Dendritic cell treated with granulocyte-macrophage colony-stimulating factor and Interleukin-4, amounts not matched to agents 40 ng/mL and 50 ng/mL, for 4 days (primary cell): ENCODE measurements around the gene MEGF11.

Source experiments
- H3K27ac Mint-ChIP-seq: one replicate; pipeline ENCODE4 v1.8.0; 2022; ENCODE audit warnings: mild to moderate bottlenecking, mixed read lengths
- H3K27me3 Mint-ChIP-seq: one replicate; pipeline ENCODE4 v1.8.0; 2022; ENCODE audit warnings: mild to moderate bottlenecking, mixed read lengths
- H3K36me3 Mint-ChIP-seq: one replicate; pipeline ENCODE4 v1.8.0; 2022; ENCODE audit warnings: low read depth, mixed read lengths
- H3K4me1 Mint-ChIP-seq: one replicate; pipeline ENCODE4 v1.8.0; 2022; ENCODE audit warnings: low read depth, mixed read lengths
- H3K4me3 Mint-ChIP-seq: one replicate; pipeline ENCODE4 v1.8.0; 2022; ENCODE audit warnings: mild to moderate bottlenecking, moderate library complexity, mixed read lengths
- H3K9me3 Mint-ChIP-seq: one replicate; pipeline ENCODE4 v1.8.0; 2022; ENCODE audit warnings: mixed read lengths
- intact Hi-C: fragments of 100-400 bp; cut with micrococcal nuclease; formaldehyde crosslinking; loops from one replicate; pipeline ENCODE4 v1.15.0; 2022

MEGF11 gene

DNA sequence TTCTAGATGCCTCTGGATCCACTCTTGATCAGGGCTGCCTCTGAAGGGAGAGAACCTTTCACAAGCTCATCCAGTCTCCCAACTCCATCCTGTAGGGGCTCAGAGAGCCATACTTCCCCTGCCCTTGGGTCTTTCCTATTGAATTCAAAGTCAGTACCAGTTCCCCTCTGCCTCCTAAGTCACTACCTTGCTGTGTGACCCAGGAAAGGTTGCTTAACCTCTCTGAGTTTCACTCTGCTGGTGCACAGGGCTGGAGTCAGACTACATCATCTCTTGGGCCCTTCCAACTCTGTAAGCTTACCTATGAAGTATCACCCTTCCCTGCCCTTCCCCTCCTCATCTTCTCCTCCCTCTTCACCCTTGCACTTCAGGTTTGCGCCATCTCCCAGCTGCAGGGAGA is 117.9 kb downstream of the MEGF11 start:
- no peak overlapping the region for H3K4me3 Mint-ChIP-seq
- H3K36me3 Mint-ChIP-seq, result no peaks in the 10 kb centered on the region
- no peaks in the 10 kb centered on the region for H3K9me3 Mint-ChIP-seq
- H3K27ac Mint-ChIP-seq, result no peak overlapping the region
- H3K4me1 Mint-ChIP-seq, result no peaks in the 10 kb centered on the region
- intact Hi-C loops, result no loop called here
- peaks cover 2% of the 10 kb centered on the region for H3K27me3 Mint-ChIP-seq

DNA sequence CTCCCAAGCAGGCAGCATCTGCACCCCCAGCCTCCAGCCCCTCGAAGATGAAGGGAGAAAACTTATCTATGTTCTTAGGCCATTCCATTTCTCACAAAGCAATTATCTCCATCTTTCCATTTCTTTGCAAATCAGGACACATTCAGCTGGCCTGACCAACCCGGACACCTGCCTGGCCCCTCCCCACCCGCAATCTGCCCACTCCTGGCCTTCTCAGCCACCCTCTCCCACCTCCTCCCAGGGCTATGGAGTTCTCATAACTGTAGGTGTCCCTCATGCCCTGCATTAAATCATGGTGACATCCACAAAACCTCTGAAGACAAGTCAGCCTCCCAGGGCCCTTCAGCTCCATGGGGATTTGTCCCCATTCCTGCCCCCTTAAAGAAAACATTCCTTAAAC is 119.3 kb downstream of the MEGF11 start:
- H3K4me3 Mint-ChIP-seq, result no peak overlapping the region
- H3K27ac Mint-ChIP-seq, result no peak overlapping the region
- H3K36me3 Mint-ChIP-seq, result no peaks in the 10 kb centered on the region
- H3K27me3 Mint-ChIP-seq, result peaks cover 6% of the 10 kb centered on the region
- no peaks in the 10 kb centered on the region for H3K4me1 Mint-ChIP-seq
- H3K9me3 Mint-ChIP-seq, result no peaks in the 10 kb centered on the region
- intact Hi-C loops, result no loop called here

DNA sequence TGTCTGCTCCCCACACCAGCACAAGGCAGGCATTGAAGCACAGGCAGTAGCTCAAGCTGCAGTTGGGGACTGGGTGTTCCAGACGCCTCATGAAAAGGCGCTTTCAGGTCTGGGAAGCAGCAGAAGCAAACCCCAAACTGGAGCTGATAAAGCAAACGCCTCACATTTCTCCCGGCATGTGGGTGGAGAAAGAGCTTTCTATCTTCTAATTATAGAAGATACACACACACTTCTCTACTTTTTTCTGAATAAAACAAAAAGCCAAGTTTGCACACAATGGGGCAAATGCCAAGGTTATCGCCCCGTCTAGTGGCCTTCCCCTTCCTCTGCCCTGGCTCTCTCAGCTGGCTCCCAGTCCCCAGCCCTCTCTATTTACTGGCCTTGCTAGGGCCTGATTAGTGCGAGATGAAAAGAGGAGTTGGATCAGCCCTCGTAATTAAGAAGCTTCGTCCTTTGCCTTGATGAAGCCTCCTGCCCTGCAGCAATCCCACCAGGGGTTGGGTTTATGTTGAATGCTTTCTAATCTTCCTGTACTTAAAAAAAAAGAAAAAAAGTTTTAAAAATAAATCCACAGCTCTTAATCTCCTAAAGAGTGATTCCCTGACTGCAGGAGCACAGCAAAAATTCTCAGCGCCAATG is 120.2 kb downstream of the MEGF11 start:
- H3K4me1 Mint-ChIP-seq, result no peaks in the 10 kb centered on the region
- H3K27ac Mint-ChIP-seq, result no peak overlapping the region
- intact Hi-C loops, result no loop called here
- H3K4me3 Mint-ChIP-seq, result no peak overlapping the region
- H3K9me3 Mint-ChIP-seq, result no peaks in the 10 kb centered on the region
- peaks cover 6% of the 10 kb centered on the region for H3K27me3 Mint-ChIP-seq
- H3K36me3 Mint-ChIP-seq, result no peaks in the 10 kb centered on the region

DNA sequence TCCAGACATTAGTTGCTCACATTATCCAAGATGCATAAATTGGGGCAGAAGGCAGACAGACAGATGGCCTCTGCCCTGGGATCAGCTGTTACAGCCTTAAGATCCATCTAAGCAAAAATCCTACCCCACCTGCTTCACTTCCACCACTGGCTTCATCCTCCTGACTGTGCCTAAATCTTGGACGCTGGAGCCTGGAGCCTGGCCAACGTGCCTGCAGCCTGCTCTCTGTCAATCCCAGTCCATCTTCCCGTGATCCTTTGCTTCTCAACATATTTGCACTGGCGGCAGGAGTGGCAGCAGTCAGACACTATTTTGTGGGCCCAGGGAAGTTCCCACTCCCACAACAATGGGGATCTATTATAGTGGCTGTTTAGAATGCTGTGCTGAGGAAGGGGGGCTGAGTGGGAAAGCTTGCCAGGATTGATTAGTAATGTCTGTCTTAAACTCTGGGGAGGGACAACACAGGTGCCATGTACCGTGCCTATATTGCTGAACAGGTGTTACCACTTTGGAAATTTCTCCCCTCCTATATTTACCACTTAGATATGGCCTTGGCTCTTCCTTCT is 121.2 kb downstream of the MEGF11 start:
- intact Hi-C loops, result no loop called here
- H3K36me3 Mint-ChIP-seq, result no peaks in the 10 kb centered on the region
- no peak overlapping the region for H3K4me3 Mint-ChIP-seq
- H3K27me3 Mint-ChIP-seq, result peaks cover 6% of the 10 kb centered on the region
- no peak overlapping the region for H3K27ac Mint-ChIP-seq
- H3K4me1 Mint-ChIP-seq, result no peaks in the 10 kb centered on the region
- no peaks in the 10 kb centered on the region for H3K9me3 Mint-ChIP-seq

DNA sequence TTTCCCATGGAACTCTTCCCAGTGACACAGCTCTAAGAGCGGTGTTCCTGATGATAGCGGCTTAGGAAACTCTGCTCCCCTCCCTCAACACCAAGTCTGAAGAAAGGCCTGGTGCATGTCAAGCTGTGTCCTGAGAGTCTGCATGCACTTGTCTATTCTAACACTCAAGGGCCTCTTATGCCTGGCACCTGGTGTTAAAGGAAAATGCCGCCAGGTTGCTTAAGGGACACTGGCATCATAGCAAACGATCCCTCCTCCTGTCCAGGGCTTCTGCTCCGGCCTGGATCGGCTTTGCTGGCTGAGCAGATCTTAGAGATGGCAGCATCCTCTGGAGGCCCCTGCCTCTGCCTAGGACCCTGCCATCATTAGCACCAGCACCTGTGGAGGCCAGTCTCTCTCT is 121.7 kb downstream of the MEGF11 start:
- Mint-ChIP-seq H3K4me3 (no peak overlapping the region), H3K4me1 (no peaks in the 10 kb centered on the region), H3K9me3 (no peaks in the 10 kb centered on the region), H3K27me3 (peaks cover 6% of the 10 kb centered on the region), H3K36me3 (no peaks in the 10 kb centered on the region), H3K27ac (no peak overlapping the region)
- intact Hi-C loops, result no loop called here

DNA sequence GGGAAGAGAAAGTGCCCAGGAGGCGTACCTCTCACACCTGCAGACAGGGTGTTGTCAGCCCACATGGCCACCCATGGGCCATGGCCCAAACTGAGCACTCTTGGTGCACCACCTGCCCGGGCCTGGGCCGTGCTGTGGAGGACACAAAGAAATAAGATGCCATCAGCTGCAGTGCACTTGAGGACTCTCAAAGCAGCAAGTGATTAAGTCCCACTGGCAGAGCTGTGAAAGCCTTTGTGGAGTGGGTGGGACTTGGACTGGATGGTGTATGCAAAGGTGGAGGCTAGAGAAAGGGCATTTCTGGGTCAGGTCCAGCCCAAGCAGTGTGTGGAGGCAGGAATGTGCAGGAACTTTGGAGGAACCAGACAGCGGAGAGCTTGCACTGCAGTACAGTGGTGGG is 122.3 kb downstream of the MEGF11 start:
- no peak overlapping the region for H3K27ac Mint-ChIP-seq
- H3K27me3 Mint-ChIP-seq, result peaks cover 6% of the 10 kb centered on the region
- H3K4me3 Mint-ChIP-seq, result no peak overlapping the region
- intact Hi-C loops, result no loop called here
- no peaks in the 10 kb centered on the region for H3K9me3 Mint-ChIP-seq
- H3K36me3 Mint-ChIP-seq, result no peaks in the 10 kb centered on the region
- H3K4me1 Mint-ChIP-seq, result no peaks in the 10 kb centered on the region

DNA sequence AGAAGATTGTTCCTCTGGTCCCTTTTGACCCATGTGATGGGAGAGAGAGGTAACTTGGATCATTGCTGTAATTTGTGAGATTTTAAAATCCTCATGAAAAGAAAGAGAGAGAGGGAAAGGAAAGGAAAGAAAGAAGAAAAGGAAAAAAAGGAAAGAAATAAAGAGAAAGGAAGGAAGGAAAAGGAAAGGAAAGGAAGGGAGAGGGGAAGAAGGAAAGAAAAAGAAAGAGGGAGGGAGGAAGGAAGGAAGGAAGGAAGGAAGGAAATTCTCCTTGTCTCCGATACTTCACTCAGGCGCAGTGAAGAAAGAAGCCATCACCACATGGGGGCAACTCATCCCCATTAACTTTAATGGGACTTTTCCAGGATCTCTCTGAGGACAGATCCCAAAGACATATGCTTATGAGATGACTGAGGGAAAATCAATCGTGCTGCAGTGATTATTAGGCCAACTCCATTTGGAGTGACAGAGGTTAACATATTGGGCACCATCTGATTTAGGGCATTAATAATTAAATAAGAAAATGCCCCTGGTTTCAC is 123.0 kb downstream of the MEGF11 start:
- H3K27me3 Mint-ChIP-seq, result peaks cover 6% of the 10 kb centered on the region
- intact Hi-C loops, result no loop called here
- no peaks in the 10 kb centered on the region for H3K36me3 Mint-ChIP-seq
- H3K9me3 Mint-ChIP-seq, result no peaks in the 10 kb centered on the region
- H3K4me3 Mint-ChIP-seq, result no peak overlapping the region
- H3K27ac Mint-ChIP-seq, result no peak overlapping the region
- no peaks in the 10 kb centered on the region for H3K4me1 Mint-ChIP-seq

DNA sequence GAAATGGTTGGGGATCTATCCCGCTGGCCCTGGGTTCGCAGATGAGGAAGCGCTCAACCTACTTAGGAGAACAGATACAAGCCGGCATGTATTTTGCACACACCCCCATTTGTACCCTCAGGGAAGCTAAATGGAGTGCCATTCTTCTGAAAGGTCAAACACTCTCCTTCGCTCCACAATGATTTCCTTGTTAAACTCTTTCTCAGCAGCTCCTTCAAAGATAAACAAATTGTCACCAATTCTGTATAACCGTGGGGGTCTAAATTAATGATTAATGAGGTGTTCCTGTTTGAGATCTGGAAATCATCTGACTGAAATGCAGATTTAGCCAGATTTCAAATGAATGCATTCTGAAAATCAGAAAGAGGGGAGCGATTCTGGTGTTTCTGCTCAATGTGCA is 124.0 kb downstream of the MEGF11 start:
- Mint-ChIP-seq H3K4me3 (no peak overlapping the region), H3K4me1 (no peaks in the 10 kb centered on the region), H3K9me3 (no peaks in the 10 kb centered on the region), H3K27me3 (peaks cover 6% of the 10 kb centered on the region), H3K27ac (no peak overlapping the region), H3K36me3 (no peaks in the 10 kb centered on the region)
- intact Hi-C loops, result no loop called here

DNA sequence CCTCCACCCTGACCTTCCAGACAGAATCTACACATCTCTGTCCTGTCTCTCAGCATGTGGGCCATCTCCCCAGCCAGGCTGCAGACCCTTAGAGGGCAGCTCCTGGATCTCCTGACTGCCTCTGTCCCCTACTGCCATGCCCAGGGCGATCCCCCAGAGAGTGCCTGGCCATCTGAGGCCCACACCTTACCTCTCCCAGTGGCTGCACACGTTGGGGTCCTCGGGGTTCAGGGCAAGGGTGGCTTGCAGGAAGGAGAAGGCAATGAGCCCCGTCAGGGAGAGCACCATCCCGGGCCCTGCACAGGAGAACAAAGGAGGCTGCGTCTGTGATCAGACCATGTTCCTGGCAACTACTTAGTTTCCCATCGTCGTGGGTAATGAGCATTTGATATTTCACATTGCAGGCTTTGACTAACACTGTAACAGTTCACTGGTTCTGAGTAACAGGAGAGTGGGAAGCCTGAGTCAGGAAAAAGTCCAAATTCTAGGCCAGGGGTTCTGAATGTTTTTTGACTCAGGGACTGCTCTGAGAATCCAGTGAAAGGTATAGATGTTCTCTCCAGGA is 125.4 kb downstream of the MEGF11 start:
- Mint-ChIP-seq H3K36me3 (no peaks in the 10 kb centered on the region), H3K4me1 (no peaks in the 10 kb centered on the region), H3K4me3 (no peak overlapping the region), H3K9me3 (no peaks in the 10 kb centered on the region), H3K27ac (no peak overlapping the region), H3K27me3 (peaks cover 6% of the 10 kb centered on the region)
- intact Hi-C loops, result no loop called here

DNA sequence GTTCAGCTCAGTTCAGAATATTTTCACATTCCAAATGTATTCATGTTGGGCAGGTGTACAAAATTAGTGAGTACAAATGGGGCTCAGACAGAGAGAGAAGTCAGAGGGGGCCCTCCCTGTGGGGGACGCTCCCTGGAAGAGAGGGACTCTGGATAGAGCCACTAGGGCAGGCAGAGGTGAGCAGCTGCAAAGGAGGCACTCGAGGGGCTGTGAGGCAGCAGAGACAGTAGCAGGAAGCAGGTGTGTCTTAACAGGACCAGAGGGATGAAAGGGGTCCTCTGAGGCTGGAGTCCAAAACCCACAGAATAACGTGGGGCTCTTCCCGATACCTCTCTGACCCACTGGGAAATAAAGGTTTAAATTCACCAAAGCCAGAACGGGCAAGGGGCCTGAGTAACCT is 127.1 kb downstream of the MEGF11 start:
- no peak overlapping the region for H3K27ac Mint-ChIP-seq
- intact Hi-C loops, result no loop called here
- H3K4me1 Mint-ChIP-seq, result no peaks in the 10 kb centered on the region
- peaks cover 4% of the 10 kb centered on the region for H3K27me3 Mint-ChIP-seq
- no peak overlapping the region for H3K4me3 Mint-ChIP-seq
- no peaks in the 10 kb centered on the region for H3K36me3 Mint-ChIP-seq
- H3K9me3 Mint-ChIP-seq, result no peaks in the 10 kb centered on the region

DNA sequence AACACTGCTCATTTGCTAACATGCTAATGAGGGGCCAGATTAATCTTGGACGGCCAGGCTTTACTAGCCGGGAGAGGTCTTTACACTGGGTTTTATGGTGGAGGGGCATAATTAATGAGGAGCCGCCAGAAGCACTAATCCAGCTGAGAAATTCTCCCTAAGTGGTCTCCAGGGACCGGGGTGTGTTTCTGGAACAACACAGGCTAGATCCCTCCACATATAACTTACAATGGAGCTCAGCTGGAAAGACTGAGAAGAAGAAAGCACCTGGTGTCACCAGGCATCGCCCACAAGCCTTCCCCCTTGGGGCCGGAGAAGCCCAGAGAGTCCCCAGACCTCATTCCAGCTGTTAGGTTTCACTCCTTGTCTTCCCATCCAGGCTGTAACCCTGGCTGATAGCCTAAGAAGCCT is 127.5 kb downstream of the MEGF11 start:
- Mint-ChIP-seq H3K9me3 (no peaks in the 10 kb centered on the region), H3K27me3 (peaks cover 4% of the 10 kb centered on the region), H3K4me1 (no peaks in the 10 kb centered on the region), H3K27ac (no peak overlapping the region), H3K4me3 (no peak overlapping the region), H3K36me3 (no peaks in the 10 kb centered on the region)
- intact Hi-C loops, result no loop called here

DNA sequence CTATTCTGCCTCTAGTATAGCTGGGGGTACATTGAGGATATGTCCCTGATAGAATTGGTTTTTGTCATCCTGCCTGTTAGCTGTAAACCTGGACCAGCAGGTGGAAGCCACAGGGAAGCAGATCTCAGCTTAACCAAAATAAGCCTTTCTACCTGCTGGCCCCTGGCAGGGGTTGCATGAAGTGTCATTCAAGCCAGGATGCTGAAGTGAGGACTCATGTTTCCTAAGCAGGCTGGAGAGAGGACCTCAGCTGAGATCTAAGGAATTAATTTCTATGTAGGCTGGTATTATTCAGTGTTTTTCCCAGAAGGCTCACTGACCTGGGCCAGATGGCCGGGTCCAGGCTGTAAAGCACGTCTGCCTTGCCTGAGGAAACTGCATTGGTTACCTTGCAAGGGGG is 128.9 kb downstream of the MEGF11 start:
- H3K36me3 Mint-ChIP-seq, result no peaks in the 10 kb centered on the region
- H3K4me3 Mint-ChIP-seq, result no peak overlapping the region
- no peaks in the 10 kb centered on the region for H3K9me3 Mint-ChIP-seq
- no peak overlapping the region for H3K27ac Mint-ChIP-seq
- no peaks in the 10 kb centered on the region for H3K4me1 Mint-ChIP-seq
- H3K27me3 Mint-ChIP-seq, result peaks cover under 1% of the 10 kb centered on the region
- intact Hi-C loops, result no loop called here

DNA sequence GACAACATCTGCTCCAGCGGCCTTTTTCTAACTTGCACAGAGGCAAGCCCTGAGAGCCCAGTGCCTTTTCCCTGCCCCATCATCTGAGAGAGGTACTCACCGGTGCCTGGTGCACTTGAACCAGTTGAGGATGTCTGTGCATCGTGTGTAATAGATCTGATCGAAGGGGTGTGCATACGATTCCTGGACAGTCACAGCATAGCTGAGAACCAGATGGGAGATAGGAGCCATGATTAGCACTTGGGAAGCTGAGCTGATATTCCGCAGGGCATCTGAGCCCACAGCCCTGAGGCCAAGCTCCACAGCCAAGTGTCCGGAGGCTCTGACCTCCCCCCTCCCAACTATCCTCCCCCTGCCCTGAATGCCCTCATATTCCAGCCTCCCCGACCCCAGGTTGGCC is 129.8 kb downstream of the MEGF11 start:
- intact Hi-C loops, result no loop called here
- no peaks in the 10 kb centered on the region for H3K9me3 Mint-ChIP-seq
- H3K27me3 Mint-ChIP-seq, result no peaks in the 10 kb centered on the region
- no peak overlapping the region for H3K27ac Mint-ChIP-seq
- H3K36me3 Mint-ChIP-seq, result no peaks in the 10 kb centered on the region
- H3K4me1 Mint-ChIP-seq, result no peaks in the 10 kb centered on the region
- no peak overlapping the region for H3K4me3 Mint-ChIP-seq

DNA sequence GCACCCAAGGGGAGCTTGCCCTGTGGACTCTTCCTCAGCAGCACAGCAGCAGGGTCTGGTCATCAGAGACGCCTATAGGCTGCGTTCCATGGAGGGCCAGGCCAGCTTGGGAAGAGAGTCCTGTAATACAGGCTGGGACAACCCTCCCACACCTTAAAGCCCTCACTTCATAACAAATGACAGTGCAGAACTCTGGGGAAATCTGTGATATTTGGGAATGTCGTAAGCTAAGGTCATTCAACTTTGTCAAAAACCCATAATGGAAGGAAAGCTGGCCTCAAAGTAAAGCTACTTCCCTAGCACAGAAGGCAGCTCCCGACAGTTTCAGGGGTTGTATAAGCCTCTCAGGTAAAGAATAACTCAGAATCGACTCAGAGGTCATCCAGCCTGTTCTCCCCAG is 133.1 kb downstream of the MEGF11 start:
- intact Hi-C loops, result no loop called here
- Mint-ChIP-seq H3K27ac (no peak overlapping the region), H3K4me1 (no peaks in the 10 kb centered on the region), H3K4me3 (no peak overlapping the region), H3K27me3 (peaks cover 6% of the 10 kb centered on the region), H3K36me3 (no peaks in the 10 kb centered on the region), H3K9me3 (no peaks in the 10 kb centered on the region)

DNA sequence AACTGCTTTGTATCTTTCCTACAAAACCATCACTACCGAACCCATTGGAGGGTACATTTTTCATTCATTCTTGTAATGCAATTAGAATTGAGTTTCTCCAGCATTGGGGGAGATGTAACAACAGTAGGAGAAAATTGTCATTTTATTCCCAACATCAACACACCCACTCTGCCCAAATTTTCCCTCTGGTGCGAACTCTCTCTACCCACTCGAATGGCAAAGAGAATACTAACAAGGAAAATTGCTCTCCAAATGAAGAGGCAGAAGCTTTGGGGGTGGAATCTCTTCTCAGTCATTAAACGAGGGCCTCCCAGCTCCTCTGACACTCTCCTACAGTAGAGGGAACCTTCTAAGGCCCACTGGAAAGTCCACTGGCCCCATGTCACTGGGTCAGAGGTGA is 135.7 kb downstream of the MEGF11 start:
- Mint-ChIP-seq H3K4me1 (no peaks in the 10 kb centered on the region), H3K27me3 (peaks cover 12% of the 10 kb centered on the region), H3K27ac (no peak overlapping the region), H3K36me3 (no peaks in the 10 kb centered on the region), H3K9me3 (no peaks in the 10 kb centered on the region), H3K4me3 (no peak overlapping the region)
- intact Hi-C loops, result no loop called here
